HFF-Myc (cell line): Measurements from ENCODE around the gene GINS1.

Source experiments
- DNase-seq: peaks from one replicate; pipeline ENCODE4 v3.0.0-alpha.2; 2011; ENCODE audit warnings: low read depth; ENCODE audit errors: extremely low read depth
- H3K4me3 ChIP-seq: replicated peaks from 2 replicates; pipeline ENCODE4 v1.5.1; 2011; ENCODE audit warnings: low read depth, mild to moderate bottlenecking, control low read depth, low read length
- TF ChIP-seq, protein P1 (sequence below): IDR thresholded peaks from 2 replicates; pipeline ENCODE4 v1.5.1; 2012; ENCODE audit warnings: mild to moderate bottlenecking, low read depth, low read length, control low read depth; ENCODE audit errors: missing control alignments

GINS1 gene

DNA sequence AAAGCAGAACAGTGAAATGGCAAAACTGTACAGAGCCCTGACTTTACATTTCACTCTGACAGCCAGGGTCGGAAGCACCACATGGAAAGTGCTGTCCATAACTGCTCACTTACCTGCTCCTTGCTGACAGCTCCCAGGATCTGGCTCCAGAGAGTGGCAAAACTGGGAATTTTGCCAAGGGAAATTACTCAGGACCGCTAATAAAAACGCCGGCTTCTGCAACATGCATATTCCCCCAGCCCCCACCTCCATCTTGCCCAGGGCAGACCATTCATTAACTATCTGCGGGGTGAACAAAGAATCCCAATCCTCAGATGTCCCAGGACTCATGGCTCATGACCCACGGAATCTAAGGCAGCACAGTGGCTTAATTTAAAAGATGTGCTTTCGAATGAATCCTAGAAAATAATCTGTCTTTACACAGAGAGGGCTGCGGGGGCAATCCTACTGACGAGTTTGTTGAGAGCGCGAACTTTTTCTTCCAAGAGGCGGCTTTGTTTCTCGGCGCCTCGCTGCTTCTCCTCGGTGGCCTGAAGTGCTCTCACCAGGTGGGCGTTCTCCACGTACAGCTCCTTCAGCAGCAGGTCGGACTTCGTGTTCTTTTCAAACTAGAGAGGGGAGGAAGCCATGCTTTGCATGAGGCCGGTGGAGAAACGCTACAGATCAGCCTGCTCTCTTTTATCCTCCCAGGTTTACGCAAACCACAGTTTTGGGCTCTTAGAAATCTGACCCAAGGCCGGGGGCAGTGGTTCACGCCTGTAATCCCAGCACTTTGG, 45.8 kb downstream of the GINS1 start:
- no peak overlapping the region for H3K4me3 ChIP-seq
- peak; percentile 11 for DNase-seq
- TF ChIP-seq, protein P1, sequence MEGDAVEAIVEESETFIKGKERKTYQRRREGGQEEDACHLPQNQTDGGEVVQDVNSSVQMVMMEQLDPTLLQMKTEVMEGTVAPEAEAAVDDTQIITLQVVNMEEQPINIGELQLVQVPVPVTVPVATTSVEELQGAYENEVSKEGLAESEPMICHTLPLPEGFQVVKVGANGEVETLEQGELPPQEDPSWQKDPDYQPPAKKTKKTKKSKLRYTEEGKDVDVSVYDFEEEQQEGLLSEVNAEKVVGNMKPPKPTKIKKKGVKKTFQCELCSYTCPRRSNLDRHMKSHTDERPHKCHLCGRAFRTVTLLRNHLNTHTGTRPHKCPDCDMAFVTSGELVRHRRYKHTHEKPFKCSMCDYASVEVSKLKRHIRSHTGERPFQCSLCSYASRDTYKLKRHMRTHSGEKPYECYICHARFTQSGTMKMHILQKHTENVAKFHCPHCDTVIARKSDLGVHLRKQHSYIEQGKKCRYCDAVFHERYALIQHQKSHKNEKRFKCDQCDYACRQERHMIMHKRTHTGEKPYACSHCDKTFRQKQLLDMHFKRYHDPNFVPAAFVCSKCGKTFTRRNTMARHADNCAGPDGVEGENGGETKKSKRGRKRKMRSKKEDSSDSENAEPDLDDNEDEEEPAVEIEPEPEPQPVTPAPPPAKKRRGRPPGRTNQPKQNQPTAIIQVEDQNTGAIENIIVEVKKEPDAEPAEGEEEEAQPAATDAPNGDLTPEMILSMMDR = no peak

- DNase-seq = no peak
- H3K4me3 ChIP-seq = no peak overlapping the region
- TF ChIP-seq, protein P1 = no peak
These were observed 46.9 kb downstream of the GINS1 start for GRCh38 chr20:25454153-25454900.

GRCh38 chr20:25457886-25458680, 50.6 kb downstream of the GINS1 start:
- TF ChIP-seq, protein P1 = no peak
- no peak for DNase-seq
- no peak overlapping the region for H3K4me3 ChIP-seq

DNA sequence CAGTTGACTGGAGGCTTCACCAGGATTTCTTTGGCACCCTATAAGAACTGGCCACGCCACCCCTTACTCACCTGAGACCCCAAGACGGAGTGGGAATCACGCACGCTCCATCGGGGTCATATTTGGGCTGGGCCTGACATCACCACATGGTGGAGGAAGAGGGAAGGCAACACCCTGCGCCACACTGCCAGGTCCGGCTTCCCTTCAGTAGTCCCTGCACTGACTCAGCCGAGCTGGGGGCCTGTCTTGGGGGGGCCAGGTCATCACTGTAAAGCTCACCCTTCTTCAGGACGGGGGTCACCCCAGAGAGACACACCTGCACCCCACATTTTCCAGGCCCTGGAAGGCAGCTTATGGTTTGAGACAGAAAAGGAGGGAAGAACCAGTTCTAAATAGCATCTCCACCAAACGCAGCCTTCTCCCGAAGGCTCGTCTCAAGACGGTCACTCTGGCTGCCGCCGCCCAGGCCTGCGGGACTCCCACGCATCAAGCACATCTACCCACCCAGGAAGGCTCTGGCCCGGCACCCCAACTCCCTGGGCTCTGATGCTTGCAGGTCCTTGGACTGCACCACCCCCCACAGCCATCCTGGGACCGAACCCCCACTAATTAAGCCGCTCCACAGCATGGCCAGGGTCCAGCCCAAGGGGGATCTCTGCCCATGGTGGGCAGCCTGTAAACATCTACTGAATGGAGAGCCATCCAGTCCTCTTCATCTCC, 51.8 kb downstream of the GINS1 start:
- no peak overlapping the region for H3K4me3 ChIP-seq
- no peak for DNase-seq
- TF ChIP-seq, protein P1 = no peak

DNA sequence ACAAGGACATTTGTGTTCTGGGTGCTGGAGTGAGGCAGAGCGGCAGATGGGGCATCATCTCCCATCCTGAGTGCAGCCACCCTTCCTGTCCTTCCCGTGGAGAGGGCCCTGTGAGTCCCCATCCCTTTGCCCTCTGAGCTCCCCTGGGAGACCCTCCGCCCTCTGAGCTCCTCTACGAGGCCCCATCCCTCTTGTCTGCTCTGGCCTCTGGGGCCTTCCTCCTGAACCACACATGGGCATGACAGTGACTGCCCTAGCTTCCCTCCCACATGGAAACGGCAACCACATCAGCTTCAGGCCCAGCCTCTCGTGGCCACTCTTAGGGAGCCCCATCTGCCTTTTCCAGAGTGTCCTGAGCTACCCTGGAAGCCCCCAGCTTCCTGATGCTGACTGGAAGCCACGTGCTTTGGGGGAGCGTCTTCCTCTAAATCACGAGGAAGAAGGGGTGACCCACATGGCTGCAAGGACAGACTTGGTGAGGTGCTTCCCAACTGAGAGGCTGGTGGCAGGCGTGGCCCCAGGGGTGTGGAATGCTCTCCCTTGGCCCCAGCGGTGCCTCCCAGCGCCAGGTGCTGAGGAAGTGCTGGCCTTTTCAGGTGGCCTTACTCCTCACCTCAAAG, 52.6 kb downstream of the GINS1 start:
- no peak overlapping the region for H3K4me3 ChIP-seq
- no peak for DNase-seq

More for the DNA sequence above, 52.6 kb downstream of the GINS1 start:
- TF ChIP-seq, protein P1 = no peak
